Measurements from ENCODE around the gene UGT3A1.
"Not testable (repeated sequence)": the region's sequence is repeated elsewhere in the genome, so short reads cannot be mapped to it uniquely, and the experiment has no call there.

Gene UGT3A1, protein sequence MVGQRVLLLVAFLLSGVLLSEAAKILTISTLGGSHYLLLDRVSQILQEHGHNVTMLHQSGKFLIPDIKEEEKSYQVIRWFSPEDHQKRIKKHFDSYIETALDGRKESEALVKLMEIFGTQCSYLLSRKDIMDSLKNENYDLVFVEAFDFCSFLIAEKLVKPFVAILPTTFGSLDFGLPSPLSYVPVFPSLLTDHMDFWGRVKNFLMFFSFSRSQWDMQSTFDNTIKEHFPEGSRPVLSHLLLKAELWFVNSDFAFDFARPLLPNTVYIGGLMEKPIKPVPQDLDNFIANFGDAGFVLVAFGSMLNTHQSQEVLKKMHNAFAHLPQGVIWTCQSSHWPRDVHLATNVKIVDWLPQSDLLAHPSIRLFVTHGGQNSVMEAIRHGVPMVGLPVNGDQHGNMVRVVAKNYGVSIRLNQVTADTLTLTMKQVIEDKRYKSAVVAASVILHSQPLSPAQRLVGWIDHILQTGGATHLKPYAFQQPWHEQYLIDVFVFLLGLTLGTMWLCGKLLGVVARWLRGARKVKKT

DNA sequence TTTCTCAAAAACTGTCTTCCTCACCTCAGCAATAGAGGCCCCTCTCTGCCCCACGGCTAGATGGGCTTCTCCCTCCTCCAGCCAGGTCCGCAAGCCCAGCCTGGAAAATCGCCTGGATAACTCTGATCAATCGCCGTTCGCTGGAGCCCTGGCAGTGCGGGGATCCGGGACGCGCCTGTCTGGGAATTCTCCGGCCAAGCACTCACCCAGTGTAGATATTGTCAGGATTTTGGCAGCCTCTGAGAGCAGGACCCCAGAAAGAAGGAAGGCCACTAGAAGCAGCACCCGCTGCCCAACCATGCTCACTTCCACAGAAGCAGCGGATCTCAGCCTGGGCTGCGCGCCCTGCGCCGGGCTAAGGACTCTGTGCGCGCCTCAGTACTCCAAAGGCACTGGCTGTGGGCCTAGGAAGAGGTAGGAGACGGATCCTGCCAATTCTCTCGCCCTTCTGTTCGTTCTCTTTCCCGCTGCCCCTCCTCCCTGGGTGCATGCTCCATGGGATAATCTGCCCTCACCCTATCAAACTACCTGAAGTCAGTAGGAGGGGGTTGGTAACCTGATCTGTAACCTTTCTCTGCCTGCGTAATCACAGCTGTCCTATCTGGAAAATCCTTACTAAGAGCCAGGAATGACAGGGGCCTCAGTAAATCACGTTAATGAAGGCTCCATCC, at the start of gene UGT3A1:
UGT3A1 (minus strand) TSS at position 450 of the 671 bp plus-strand sequence; CDS start at position 300, 150 bp downstream.
- DNase-seq (ENCODE audit: low spot score): no peak

DNA sequence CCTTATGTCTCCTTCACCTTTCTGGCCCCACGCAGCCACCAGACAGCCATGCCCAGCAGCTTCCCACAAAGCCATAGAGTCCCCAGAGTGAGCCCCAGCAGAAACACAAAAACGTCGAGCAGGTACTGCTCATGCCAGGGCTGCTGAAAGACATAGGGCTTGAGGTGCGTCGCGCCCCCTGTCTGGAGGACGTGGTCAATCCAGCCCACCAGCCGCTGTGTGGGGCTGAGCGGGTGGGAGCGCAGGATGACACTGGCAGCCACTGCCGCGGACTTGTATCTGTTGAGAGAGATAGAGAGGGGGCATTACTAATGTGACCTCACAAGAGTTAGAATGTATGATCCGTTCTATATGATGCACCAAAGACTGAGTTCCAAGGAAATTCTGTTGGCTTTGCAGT, 44.5 kb upstream of the UGT3A1 start:
- no peak for DNase-seq (ENCODE audit: low spot score)

DNA sequence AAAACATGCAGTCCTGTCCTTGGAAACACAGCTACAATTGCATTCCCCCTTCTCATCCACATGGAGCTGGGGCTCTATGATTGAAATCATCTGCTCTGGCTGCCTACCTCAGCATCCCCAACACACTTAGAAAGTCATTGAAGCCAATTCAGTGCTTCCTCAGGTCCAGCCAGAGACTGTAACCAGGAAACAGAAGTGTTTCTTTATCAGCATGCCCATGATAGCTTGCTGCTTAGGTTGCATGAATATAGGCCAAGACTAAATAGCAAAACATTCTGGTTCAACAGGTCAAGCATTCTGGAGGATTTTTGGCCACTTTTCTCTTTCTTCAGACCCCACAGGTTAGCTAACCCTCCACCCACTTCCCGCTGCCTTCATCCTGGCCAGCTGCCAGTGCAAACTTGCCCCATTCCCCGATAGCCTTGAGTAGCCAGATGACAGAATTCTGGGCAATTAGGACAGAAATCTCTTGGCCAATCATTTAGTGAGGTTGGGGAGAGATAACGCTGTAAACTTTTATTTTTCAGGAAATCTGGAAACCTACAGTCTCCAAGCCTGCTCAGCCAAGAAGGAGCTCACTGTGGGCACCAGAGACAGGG, 43.4 kb upstream of the UGT3A1 start:
- DNase-seq (ENCODE audit: low spot score): not testable (repeated sequence)

DNA sequence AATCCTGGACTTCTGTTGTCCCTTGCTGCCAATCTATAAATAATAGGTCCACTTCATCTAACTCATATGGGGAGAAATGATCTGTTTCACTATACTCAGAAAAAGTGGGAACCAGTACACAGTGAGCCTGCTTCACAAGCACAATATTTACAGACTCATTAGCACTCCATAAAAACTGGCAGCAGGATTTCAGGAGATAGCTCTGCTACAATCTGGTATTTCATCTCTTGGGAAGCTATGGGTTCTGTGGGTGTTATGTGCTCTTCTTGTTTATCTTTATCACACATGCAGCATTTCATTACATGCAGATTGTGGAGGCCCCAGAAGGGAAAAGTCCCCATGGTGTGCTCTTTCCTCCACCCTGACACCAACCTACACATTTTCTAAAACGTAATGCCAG, 42.3 kb upstream of the UGT3A1 start:
- no peak for DNase-seq (ENCODE audit: low spot score)

DNA sequence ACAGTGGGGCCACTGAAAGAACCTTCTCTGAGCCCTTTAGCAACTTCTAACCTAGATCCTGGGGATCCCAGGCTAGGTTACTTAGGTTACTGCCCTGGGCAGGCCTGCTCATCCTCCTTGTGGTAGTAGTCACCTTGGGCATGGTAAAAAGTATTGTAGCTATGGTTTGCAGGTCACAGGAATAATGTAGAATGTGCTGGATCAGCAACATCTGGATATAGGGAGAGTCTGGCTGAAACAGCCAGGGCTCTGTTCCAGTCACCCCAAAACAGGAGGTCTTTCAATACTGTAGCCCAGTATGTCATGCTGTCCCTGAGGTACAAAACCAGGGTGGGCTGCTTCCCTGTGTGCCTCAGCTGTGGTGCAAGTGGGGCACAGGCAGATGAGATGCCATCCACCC, 41.9 kb upstream of the UGT3A1 start:
- no peak for DNase-seq (ENCODE audit: low spot score)

DNA sequence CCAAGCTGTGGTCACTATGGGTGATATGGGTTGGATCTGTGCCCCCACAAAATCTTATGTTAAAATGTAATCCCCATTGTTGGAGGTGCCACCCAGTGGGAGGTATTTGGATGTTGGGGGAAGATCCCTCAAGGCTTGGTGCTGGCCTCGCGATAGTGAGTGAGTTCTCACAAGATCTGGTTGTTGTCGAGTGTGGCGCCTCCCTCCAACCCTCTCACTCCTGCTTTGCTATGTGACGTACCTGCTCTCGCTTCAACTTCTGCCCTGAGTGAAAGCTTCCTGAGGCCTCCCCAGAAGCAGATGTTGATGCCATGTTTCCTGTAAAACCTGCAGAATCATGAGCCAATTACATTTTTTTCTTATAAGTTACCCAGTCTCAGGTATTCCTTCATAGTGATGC, 40.0 kb upstream of the UGT3A1 start:
- DNase-seq (ENCODE audit: low spot score): no peak

DNA sequence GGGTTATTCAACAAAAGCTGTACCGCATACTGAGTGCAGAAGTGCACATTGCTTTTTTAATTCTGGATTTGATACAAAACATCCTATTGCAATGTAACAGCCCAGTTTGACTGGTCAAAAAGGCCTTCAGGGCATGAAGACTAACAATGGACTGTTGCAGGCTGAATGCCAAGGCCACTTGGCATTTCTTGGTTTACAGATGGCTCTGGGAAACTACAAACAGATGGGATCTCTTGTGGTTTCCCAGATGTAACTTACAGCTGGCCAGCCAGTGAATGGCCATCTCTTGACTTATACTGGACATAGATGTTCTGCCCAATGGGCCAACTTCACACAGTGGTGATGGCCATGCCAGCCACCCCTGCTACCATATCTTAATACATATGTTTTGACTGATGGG, 38.7 kb upstream of the UGT3A1 start:
- no peak for DNase-seq (ENCODE audit: low spot score)

DNA sequence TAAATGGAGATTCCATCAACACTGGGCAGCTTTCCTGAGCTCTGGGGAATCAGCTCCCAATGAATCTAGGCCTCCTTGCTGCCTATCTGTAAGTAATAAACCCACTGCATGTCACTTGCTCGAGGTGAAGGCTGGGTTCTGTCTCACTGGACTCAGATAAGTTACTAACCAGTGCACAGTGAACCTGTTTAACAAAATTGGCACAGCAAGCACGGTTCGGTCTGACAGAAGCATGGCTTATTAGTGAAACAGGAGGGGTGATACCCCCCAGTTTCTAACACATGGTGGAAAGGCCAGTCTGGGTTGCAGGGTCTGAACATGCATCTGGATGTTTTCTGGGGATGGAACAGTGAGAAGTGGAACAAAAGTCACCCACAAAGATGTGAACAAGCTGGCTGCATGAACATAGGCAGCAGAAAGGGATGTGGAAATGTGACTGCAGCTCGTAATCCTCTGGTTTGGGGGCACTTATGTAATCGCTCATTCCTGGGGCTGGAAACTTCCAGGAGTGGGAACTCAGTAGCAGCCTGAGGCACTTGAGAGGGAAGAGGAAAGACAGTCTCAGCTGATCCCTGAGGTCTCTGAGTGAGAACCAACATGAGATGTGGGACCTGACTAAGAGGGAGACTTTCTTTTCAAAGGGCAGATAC, 37.8 kb upstream of the UGT3A1 start:
- DNase-seq (ENCODE audit: low spot score): no peak

DNA sequence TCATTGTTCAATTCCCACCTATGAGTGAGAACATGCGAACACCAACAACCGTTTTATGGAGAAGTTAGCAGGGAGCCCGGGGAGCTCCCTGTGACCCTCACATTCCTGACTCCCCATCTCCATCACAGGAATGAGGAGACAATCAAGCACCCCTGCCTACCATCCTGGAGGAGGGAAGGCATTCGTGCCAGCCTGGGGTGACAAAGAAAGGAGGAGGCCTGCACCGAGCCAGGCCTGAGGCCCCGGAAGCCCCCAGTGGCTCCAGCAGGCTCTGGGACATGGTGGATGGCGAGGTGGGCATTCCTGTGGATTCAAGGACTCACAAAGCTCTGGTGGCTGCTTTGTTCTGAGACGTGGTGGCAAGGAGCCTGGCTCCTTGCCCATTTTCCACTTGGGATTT, 36.5 kb upstream of the UGT3A1 start:
- no peak for DNase-seq (ENCODE audit: low spot score)

DNA sequence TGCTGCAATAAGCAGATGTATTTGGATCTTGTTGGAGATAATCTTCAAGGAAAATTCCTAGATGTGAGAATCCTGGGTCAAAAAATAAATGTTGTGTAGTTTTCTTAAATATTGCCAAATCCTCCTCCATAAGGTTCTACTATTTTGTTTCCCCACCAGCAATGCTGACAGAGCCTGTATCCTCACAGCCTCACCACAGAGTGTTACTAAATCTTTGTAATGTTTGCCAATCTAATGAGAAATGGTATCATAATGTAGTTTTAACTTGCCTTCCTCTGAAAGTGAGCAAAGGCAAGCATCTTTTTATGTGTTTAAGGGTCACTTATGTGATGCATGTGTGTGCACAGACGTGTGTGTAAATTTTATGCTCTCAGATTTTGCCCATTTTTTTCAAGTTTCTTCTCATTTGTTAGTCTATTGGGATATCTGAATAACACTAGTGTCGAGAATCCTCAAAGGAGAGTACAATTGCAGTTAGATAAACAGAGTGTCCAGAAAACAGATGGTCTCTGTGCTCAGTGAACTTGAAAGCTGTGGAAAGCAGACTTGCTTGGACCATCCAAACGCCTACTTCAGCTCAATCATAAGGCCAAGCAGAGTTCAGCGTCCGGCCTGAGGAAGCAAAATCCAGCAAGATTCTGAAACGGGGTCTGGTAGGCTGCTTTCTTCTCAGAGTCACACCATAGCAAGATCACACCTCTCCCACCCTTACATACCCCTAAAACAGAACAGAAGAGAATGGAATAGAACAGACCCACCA, 35.7 kb upstream of the UGT3A1 start:
- no peak for DNase-seq (ENCODE audit: low spot score)

DNA sequence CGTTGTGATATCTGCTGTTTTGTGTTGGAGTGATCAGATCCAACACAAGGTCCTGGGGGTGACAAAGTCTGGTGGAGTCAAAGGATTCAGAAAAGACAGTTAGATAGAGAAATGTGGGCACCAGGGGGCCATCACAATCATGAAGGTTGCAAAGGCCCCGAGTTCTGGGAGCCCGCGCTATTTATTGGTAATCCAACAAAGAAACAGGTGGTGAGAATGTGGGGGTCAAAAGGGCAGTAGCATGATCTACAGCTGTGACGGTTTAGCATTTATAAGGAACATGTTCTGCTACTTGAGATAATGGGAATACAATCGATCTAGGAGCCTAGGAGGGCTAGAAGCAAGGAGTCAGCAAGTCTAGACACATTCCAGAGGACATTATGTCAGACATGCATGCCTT, 31.1 kb upstream of the UGT3A1 start:
- not testable (repeated sequence) for DNase-seq (ENCODE audit: low spot score)

DNA sequence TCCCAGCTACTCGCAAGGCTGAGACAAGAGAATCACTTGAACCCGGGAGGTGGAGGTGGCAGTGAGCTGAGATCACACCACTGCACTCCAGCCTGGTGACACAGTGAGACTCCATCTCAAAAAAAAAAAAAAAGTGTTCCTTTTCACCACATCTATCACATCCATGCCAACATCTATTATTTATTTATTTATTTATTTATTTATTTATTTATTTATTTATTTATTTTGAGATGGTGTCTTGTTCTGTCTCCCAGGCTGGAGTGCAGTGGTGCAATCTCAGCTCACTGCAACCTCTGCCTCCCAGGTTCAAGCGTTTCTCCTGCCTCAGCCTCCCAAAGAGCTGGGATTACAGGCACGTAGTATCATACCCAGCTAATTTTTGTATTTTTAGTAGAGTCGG, 28.4 kb upstream of the UGT3A1 start:
- DNase-seq (ENCODE audit: low spot score): not testable (repeated sequence)

DNA sequence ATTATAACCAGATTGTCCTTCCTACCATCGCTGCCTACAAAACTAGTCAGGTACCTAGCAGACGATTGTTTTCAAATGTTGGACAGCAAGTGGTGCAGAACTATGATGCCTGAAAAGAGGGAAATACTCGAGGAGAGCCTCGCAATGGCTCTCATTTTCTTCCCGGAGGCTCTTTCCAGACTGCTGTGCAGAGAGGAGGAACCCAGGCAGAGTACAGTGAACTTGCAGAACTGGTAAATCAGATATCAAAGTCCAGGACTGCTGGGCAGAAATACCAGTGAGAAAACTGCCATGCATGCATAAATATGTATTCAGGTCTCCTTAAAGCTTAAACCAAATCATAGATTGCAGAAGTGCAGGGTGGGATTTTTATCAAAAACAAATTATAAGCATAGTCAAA, 26.4 kb upstream of the UGT3A1 start:
- no peak for DNase-seq (ENCODE audit: low spot score)

DNA sequence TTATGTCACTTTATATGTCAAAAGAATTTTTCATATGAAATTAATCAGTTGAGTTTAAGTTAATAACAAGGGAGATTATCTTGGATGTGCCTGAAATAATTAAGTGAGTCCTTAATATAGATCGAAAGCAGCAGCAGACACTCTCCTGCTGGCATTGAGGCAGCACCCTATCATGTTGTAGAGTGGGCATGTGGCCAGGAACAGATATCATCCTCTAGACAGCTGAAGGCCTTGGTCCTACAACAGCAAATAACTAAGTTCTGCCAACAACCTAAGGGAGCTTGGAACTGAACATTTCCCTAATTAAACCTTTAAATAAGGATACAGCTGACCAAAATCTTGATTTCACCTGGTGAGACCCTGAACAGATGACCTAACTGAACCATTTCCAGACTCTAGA, 25.8 kb upstream of the UGT3A1 start:
- DNase-seq (ENCODE audit: low spot score): no peak

DNA sequence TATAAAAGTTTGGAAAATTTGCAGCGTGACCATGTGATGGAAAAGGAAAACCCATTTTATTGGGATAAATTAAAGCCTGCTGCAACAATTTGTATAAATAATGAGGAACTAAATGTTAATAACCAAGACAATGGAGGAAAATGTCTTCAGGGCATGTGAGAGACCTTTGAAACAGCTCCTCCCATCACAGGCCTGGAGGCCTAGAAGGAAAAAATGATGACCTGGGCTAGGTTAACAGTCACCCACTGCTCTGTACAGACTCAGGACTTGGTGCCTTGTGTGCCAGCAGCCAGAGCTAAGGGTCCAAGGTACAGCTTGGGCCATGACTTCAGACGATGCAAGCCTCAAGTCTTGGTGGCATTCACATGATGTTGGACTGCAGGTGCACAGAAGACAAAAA, 22.0 kb upstream of the UGT3A1 start:
- DNase-seq (ENCODE audit: low spot score): no peak

DNA sequence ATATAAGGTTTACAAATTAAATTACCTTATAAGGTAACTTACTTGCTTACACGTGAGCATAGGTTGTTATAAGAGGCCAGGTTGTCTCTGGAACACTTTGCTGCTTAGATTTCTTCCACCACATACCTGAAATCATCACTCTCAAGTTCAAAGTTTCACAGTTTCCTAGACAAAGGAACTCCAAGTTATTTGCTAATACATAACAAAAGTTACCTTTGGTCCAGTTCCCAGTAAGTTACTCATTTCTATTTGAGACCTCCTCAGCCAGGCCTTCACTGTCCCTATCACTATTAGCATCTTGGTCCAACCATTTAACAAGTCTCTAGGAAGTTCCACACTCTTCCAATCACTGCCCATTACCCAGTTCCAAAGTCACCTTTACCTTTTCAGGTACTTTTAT, 18.5 kb upstream of the UGT3A1 start:
- no peak for DNase-seq (ENCODE audit: low spot score)

DNA sequence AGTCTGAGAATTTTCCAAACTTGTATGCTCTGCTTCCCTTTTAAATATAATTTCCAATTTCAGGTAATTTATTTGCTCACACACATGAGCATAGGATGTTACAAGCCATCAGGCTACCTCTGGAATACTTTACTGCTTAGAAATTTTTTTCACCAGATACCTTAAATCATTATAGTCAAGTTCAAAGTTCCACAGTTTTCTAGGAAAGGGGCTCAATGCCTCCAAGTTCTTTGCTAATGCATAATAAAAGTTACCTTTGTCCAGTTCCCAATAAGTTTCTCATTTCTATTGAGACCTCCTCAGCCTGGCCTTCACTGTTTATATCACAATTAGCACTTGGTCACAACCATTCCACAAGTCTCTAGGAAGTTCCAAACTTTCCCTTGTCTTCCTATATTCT, 16.2 kb upstream of the UGT3A1 start:
- DNase-seq (ENCODE audit: low spot score): no peak

DNA sequence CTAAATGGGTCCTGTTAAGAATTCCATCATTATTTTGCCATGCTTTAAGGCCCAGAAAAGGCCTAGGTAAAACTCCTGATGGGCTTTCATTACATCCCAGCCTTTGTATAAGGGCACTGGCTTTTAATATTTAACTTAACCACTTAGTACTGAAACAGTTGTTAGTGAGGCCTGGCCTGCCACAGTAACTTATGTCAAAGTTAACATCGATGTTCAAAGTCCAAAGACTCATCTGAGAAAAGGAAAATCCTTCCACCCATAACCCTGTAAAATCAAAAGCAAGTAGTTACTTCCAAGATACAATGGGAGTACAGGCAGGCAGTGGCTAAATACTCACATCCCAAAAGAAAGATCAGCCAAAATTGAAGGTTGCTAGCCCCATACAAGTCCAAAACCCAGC, 15.0 kb upstream of the UGT3A1 start:
- DNase-seq (ENCODE audit: low spot score): no peak

DNA sequence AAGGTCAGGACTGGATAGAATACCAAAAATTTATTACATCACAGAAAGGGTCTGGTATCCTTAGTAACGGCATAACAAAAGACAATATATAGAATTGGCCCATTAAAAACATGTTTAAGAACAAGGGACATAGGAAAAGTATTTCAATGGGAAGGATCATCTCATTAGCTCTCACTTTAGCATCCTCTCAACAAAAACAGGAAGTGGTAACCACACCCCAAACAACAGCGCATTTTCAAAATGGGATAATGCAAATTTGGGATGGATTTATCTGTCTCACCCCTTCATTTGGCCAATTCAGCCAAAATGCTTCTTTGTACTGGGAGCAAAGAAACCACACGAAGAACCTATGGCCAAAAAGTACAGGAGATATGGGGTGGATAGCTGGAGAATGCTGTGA, 9.8 kb upstream of the UGT3A1 start:
- no peak for DNase-seq (ENCODE audit: low spot score)

DNA sequence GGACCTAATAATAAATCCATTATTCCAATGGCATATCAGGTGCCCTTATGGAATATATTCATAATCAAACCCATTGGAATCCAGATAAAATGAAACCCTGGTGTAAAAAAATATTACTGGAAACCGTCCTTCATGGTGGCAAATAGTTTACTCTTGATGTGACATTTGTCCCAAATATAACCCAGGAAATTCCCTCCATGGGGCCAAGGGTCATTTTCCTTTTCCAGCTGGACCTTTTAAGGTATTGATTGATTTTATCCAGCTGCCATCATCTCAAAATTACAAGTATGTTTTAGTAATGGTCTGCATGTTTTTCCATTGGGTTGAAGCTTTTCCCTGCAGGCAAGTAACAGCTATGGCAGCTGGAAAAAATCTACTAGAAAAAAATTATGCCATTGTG, 8.4 kb upstream of the UGT3A1 start:
- no peak for DNase-seq (ENCODE audit: low spot score)

DNA sequence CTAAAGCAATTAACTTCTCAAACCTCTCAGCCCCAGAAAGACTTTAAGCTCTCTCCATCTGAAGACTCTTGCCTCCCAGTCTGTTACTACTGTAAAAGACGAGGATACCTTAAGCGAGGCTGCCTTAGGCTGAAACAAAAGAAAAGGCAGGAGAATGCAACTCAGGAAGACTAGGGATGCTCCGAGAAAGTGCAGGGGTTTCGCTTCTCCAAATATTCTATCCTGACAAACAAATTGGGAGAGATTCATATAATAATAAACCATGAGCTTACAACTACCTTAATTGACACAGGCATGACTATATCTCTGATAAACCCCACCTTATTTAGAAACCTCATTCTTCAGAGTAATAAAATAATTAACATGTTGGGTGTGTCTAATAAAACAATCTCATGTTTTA, 4.9 kb upstream of the UGT3A1 start:
- DNase-seq (ENCODE audit: low spot score): no peak

DNA sequence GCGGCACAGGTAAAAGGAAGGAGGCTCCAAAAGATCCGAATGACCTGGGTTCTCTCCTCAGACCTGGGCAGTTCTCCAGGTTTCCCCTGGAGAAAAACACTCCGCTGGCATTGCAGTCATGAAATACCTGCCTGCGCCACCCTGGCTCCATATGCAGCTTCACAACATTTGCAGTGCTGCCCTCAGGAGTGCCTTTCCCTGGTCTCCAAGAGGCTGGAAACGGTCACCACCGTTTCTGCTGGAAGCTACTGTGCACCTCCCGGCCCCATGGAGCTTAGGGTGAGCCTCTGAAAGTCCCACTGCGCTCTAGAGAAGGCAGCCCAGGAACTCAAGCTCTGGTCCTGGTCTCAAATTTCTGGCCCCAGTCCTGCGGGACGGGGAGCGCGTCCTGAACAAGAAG, 670 bp downstream of the UGT3A1 start:
- DNase-seq (ENCODE audit: low spot score): no peak

Data from CD4-positive, alpha-beta T cell treated with Interleukin-15 for 4 hours (primary cell).